ENCODE measurements around the gene PHACTR1.

- TF ChIP-seq CTCF (IDR thresholded peaks at IDR 0.05) (no peak), POLR2A (IDR thresholded peaks at IDR 0.05) (no peak), POLR2AphosphoS5 (IDR thresholded peaks at IDR 0.05; ENCODE audit: insufficient read depth in 1 of 2, low read depth in 1 of 2) (no peak)
Measured at GRCh38 chr6:12769556-12770256, 53.1 kb downstream of the PHACTR1 start.
